ENCODE measurements around the gene SLC39A9.
"Not testable (repeated sequence)": the region's sequence is repeated elsewhere in the genome, so short reads cannot be mapped to it uniquely, and the experiment has no call there.

The SLC39A9 gene

GRCh38 chr14:69368381-69368780, 30.1 kb upstream of the SLC39A9 start:
- no peak for DNase-seq (ENCODE audit: low read depth)

GRCh38 chr14:69370061-69370460, 28.4 kb upstream of the SLC39A9 start:
- no peak for DNase-seq (ENCODE audit: low read depth)

- no peak for DNase-seq (ENCODE audit: low read depth)
Measured at GRCh38 chr14:69372146-69372545, 26.3 kb upstream of the SLC39A9 start.

- no peak for DNase-seq (ENCODE audit: low read depth)
Measured at GRCh38 chr14:69373104-69373503, 25.4 kb upstream of the SLC39A9 start.

- no peak for DNase-seq (ENCODE audit: low read depth)
Measured at GRCh38 chr14:69374235-69374634, 24.3 kb upstream of the SLC39A9 start.

GRCh38 chr14:69375182-69375581, 23.3 kb upstream of the SLC39A9 start:
- no peak for DNase-seq (ENCODE audit: low read depth)

- DNase-seq (ENCODE audit: low read depth) = no peak
Measured at GRCh38 chr14:69375722-69376121, 22.8 kb upstream of the SLC39A9 start.

- no peak for DNase-seq (ENCODE audit: low read depth)
Measured at GRCh38 chr14:69376439-69376838, 22.1 kb upstream of the SLC39A9 start.

- DNase-seq (ENCODE audit: low read depth) = no peak
Measured at GRCh38 chr14:69378274-69378673, 20.2 kb upstream of the SLC39A9 start.

GRCh38 chr14:69387311-69387710, 11.2 kb upstream of the SLC39A9 start:
- no peak for DNase-seq (ENCODE audit: low read depth)

- not testable (repeated sequence) for DNase-seq (ENCODE audit: low read depth)
Measured at GRCh38 chr14:69391400-69391799, 7.1 kb upstream of the SLC39A9 start.

GRCh38 chr14:69392481-69392880, 6.0 kb upstream of the SLC39A9 start:
- DNase-seq (ENCODE audit: low read depth) = no peak

- no peak for DNase-seq (ENCODE audit: low read depth)
Measured at GRCh38 chr14:69395929-69396328, 2.6 kb upstream of the SLC39A9 start.

GRCh38 chr14:69398818-69399210, 322 bp downstream of the SLC39A9 start:
- no peak for DNase-seq (ENCODE audit: low read depth)

- DNase-seq (ENCODE audit: low read depth) = no peak
Measured at GRCh38 chr14:69399750-69400149, 1.3 kb downstream of the SLC39A9 start.

GRCh38 chr14:69400154-69400553, 1.7 kb downstream of the SLC39A9 start:
- DNase-seq (ENCODE audit: low read depth) = no peak

- DNase-seq (ENCODE audit: low read depth) = no peak
Measured at GRCh38 chr14:69401841-69402240, 3.3 kb downstream of the SLC39A9 start.

- no peak for DNase-seq (ENCODE audit: low read depth)
Measured at GRCh38 chr14:69404478-69404877, 6.0 kb downstream of the SLC39A9 start.

- no peak for DNase-seq (ENCODE audit: low read depth)
Measured at GRCh38 chr14:69404883-69405282, 6.4 kb downstream of the SLC39A9 start.

GRCh38 chr14:69405762-69406161, 7.3 kb downstream of the SLC39A9 start:
- DNase-seq (ENCODE audit: low read depth) = no peak

- no peak for DNase-seq (ENCODE audit: low read depth)
Measured at GRCh38 chr14:69408331-69408960, 10.0 kb downstream of the SLC39A9 start.

GRCh38 chr14:69413483-69413882, 15.0 kb downstream of the SLC39A9 start:
- no peak for DNase-seq (ENCODE audit: low read depth)

- DNase-seq (ENCODE audit: low read depth) = not testable (repeated sequence)
Measured at GRCh38 chr14:69416087-69416486, 17.6 kb downstream of the SLC39A9 start.

- DNase-seq (ENCODE audit: low read depth) = no peak
Measured at GRCh38 chr14:69423279-69423678, 24.8 kb downstream of the SLC39A9 start.

All from HS-27A (cell line).